ENCODE data around the gene CD244.

GRCh38 chr1:160789051-160789701 is 73.5 kb downstream of the CD244 start:
- TF ChIP-seq CTCF (IDR thresholded peaks at IDR 0.05) (no peak), POLR2A (IDR thresholded peaks at IDR 0.05) (no peak), POLR2AphosphoS5 (IDR thresholded peaks at IDR 0.05; ENCODE audit: insufficient read depth in 1 of 2, low read depth in 1 of 2) (no peak)
